PC-9 (cell line): Measurements from ENCODE around the gene PLPPR1. TPM values are rescaled to one million over a fixed set of nuclear protein-coding genes. Genes with fewer than 3 reads are reported as not detected.

Source experiments
- BruUV-seq: library from RNA; stranded (reverse); fragments of 400-500 nt; replicated peaks from 2 replicates; lab custom pipeline; 2021; lab: Mats Ljungman, UMichigan
- CTCF ChIA-PET: fragments of 300-600 bp; sonication (Branson Sonifier 250); formaldehyde crosslinking; loops from one replicate; lab custom pipeline; 2022; ENCODE audit warnings: antibody characterized with exemption; lab: Charles Lee
- POLR2A ChIA-PET: fragments of 300-600 bp; sonication (Branson Sonifier 250); formaldehyde crosslinking; loops from one replicate; lab custom pipeline; 2022; ENCODE audit warnings: antibody characterized with exemption; ENCODE audit not compliant: unreplicated experiment; lab: Charles Lee
- DNase-seq, 2 experiments: peaks; one replicate each; pipeline versions ENCODE4 v3.0.0 to v3.0.0-alpha.2; 2015 to 2022; ENCODE audit warnings: mixed read lengths in 1 of 2
- H2AFZ ChIP-seq: fragments of 200-600 bp; sonication (generic); 2 replicates; pipeline ENCODE4 v1.8.1; 2017; ENCODE audit warnings: antibody characterized with exemption
- H3F3A ChIP-seq: fragments of 200-600 bp; sonication (generic); 2 replicates; pipeline ENCODE4 v1.8.1; 2017; ENCODE audit warnings: antibody characterized with exemption, mild to moderate bottlenecking, low read depth; ENCODE audit not compliant: insufficient read depth
- H3K27ac ChIP-seq: fragments of 200-600 bp; sonication (generic); 2 replicates; pipeline ENCODE4 v1.6.1; 2016; ENCODE audit warnings: mixed run types
- H3K27me3 ChIP-seq: fragments of 200-600 bp; sonication (generic); 2 replicates; pipeline ENCODE4 v1.6.1; 2016; ENCODE audit warnings: low read depth, mixed run types; ENCODE audit not compliant: insufficient read depth
- H3K36me3 ChIP-seq: fragments of 200-600 bp; sonication (generic); 2 replicates; pipeline ENCODE4 v1.6.1; 2016; ENCODE audit warnings: low read depth, mixed run types
- H3K4me1 ChIP-seq: fragments of 200-600 bp; sonication (generic); replicated peaks from 2 replicates; pipeline ENCODE4 v1.6.1; 2016; ENCODE audit warnings: mixed run types; ENCODE audit not compliant: insufficient read depth
- H3K4me2 ChIP-seq: fragments of 200-600 bp; sonication (generic); 2 replicates; pipeline ENCODE4 v1.6.1; 2017; ENCODE audit warnings: mixed run types
- H3K4me3 ChIP-seq: fragments of 200-600 bp; sonication (generic); 2 replicates; pipeline ENCODE4 v1.6.1; 2016; ENCODE audit warnings: mixed run types
- H3K79me2 ChIP-seq: fragments of 200-600 bp; sonication (generic); 2 replicates; pipeline ENCODE4 v1.6.1; 2017; ENCODE audit warnings: low read depth, mixed run types
- H3K9me2 ChIP-seq: fragments of 200-600 bp; sonication (generic); 2 replicates; pipeline ENCODE4 v1.8.1; 2017; ENCODE audit warnings: mild to moderate bottlenecking; ENCODE audit not compliant: insufficient read depth
- H3K9me3 ChIP-seq: fragments of 200-600 bp; sonication (generic); 2 replicates; pipeline ENCODE4 v1.8.1; 2016; ENCODE audit warnings: low read depth; ENCODE audit not compliant: insufficient read depth
- H4K20me1 ChIP-seq: fragments of 200-600 bp; sonication (generic); 2 replicates; pipeline ENCODE4 v1.8.1; 2017; ENCODE audit not compliant: insufficient read depth
- EZH2 ChIP-seq: fragments of 200-600 bp; sonication (generic); IDR thresholded peaks from 2 replicates; pipeline ENCODE4 v1.8.0; 2017; ENCODE audit warnings: antibody characterized with exemption, low read depth
- intact Hi-C: fragments of 100-400 bp; cut with micrococcal nuclease; formaldehyde crosslinking; loops from one replicate; pipeline ENCODE4 v1.10.0; 2022; ENCODE audit not compliant: unreplicated experiment
- total RNA-seq: library from RNA; stranded (reverse); gene quantifications from 2 replicates; pipeline ENCODE4 v1.2.3, GENCODE V29; 2021
- TF ChIP-seq, protein P1 (sequence below): fragments of 200-600 bp; sonication (generic); conservative IDR thresholded peaks from 2 replicates; pipeline ENCODE4 v1.6.1; 2017; ENCODE audit warnings: mixed run types, antibody characterized with exemption, mild to moderate bottlenecking, moderate library complexity

PLPPR1 gene
- total RNA-seq, 1 experiment from 2014 or later = not detected

GRCh38 chr9:101197026-101197425 lies 168.5 kb downstream of the PLPPR1 start:
- BruUV-seq = no TSS peak
- H3K4me3 ChIP-seq = no peak overlapping the region
- H3K9me2 ChIP-seq = no peaks in the 10 kb centered on the region
- no peak overlapping the region for H3K4me2 ChIP-seq
- no peaks in the 10 kb centered on the region for H3K36me3 ChIP-seq
- H3K79me2 ChIP-seq = no peaks in the 10 kb centered on the region
- ChIA-PET CTCF (no interaction called here), POLR2A (no interaction called here)
- no peaks in the 10 kb centered on the region for H3F3A ChIP-seq
- peaks cover 12% of the 10 kb centered on the region for H3K27me3 ChIP-seq
- no peaks in the 10 kb centered on the region for H4K20me1 ChIP-seq
- no peak overlapping the region for H2AFZ ChIP-seq
- DNase-seq = no peak
- intact Hi-C loops = no loop called here
- H3K4me1 ChIP-seq = no peaks in the 10 kb centered on the region
- no peaks in the 10 kb centered on the region for H3K9me3 ChIP-seq
- no peak overlapping the region for H3K27ac ChIP-seq
- TF ChIP-seq, protein P1, sequence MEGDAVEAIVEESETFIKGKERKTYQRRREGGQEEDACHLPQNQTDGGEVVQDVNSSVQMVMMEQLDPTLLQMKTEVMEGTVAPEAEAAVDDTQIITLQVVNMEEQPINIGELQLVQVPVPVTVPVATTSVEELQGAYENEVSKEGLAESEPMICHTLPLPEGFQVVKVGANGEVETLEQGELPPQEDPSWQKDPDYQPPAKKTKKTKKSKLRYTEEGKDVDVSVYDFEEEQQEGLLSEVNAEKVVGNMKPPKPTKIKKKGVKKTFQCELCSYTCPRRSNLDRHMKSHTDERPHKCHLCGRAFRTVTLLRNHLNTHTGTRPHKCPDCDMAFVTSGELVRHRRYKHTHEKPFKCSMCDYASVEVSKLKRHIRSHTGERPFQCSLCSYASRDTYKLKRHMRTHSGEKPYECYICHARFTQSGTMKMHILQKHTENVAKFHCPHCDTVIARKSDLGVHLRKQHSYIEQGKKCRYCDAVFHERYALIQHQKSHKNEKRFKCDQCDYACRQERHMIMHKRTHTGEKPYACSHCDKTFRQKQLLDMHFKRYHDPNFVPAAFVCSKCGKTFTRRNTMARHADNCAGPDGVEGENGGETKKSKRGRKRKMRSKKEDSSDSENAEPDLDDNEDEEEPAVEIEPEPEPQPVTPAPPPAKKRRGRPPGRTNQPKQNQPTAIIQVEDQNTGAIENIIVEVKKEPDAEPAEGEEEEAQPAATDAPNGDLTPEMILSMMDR = no peak
- TF ChIP-seq EZH2 = no peak

DNA sequence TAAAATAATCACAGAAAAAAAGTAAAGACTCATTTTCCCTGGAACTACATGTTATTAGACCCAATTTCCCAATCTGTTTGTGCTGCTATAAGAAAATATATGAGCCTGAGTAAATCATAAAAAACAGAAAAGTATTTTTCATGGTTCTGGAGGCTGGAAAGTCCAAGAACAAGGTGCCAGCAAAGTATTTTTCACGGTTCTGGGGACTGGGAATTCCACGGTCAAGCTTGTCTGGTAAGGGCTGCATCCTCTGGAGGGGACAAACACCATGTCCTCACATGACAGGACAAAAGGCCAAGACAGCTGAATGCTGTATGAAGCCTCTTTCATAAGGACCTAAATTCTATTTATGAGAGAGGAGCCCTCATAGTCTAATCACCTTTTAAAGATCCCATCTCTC lies 172.3 kb downstream of the PLPPR1 start:
- BruUV-seq = no TSS peak
- ChIA-PET CTCF (no interaction called here), POLR2A (no interaction called here)
- H3K9me3 ChIP-seq = no peaks in the 10 kb centered on the region
- no peak for DNase-seq
- no peaks in the 10 kb centered on the region for H3K9me2 ChIP-seq
- no peak overlapping the region for H2AFZ ChIP-seq
- H3K27ac ChIP-seq = no peak overlapping the region
- no peaks in the 10 kb centered on the region for H3F3A ChIP-seq
- intact Hi-C loops = no loop called here
- H3K79me2 ChIP-seq = no peaks in the 10 kb centered on the region
- H3K27me3 ChIP-seq = 0 out of 2 replicates have a peak, but pooled peaks cover 4% of the 10 kb centered on the region
- H3K4me2 ChIP-seq = no peak overlapping the region
- no peaks in the 10 kb centered on the region for H4K20me1 ChIP-seq
- H3K4me3 ChIP-seq = no peak overlapping the region
- no peaks in the 10 kb centered on the region for H3K4me1 ChIP-seq
- no peaks in the 10 kb centered on the region for H3K36me3 ChIP-seq
- TF ChIP-seq, protein P1 = no peak
- no peak for TF ChIP-seq EZH2

DNA sequence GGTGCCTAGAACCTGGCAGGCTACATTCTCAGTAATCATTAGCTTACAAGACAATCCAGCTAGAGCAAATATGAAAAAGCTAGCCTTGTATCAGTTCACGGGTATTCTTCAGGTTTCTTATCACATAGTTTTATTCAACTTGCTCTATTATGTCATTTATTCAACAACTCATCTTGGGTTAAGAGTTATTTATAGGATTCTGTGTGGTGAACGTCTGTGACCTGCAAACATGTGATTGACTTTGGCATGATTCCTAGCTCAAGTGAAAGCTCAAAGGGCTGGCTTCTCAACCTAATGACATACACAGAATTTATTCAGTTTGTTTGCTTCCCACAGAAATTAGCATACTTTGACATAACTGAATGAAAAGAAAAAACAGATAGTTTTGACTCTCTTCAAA lies 173.1 kb downstream of the PLPPR1 start:
- H3K27ac ChIP-seq = no peak overlapping the region
- intact Hi-C loops = no loop called here
- CTCF ChIA-PET = no interaction called here
- H3K27me3 ChIP-seq = 0 out of 2 replicates have a peak, but pooled peaks cover 4% of the 10 kb centered on the region
- H3K4me3 ChIP-seq = no peak overlapping the region
- no peaks in the 10 kb centered on the region for H3K4me1 ChIP-seq
- no peaks in the 10 kb centered on the region for H4K20me1 ChIP-seq
- no peak for DNase-seq
- no peaks in the 10 kb centered on the region for H3F3A ChIP-seq
- H3K9me2 ChIP-seq = no peaks in the 10 kb centered on the region
- no peaks in the 10 kb centered on the region for H3K36me3 ChIP-seq
- TF ChIP-seq, protein P1 = no peak
- no peak for TF ChIP-seq EZH2
- no peaks in the 10 kb centered on the region for H3K9me3 ChIP-seq
- BruUV-seq = no TSS peak
- no peak overlapping the region for H3K4me2 ChIP-seq
- POLR2A ChIA-PET = no interaction called here
- H2AFZ ChIP-seq = no peak overlapping the region
- no peaks in the 10 kb centered on the region for H3K79me2 ChIP-seq
